ENCODE data around the gene FAM229B. TPM values are rescaled to one million over a fixed set of nuclear protein-coding genes. Genes with fewer than 3 reads are reported as not detected.

The FAM229B gene
- total and polyA plus RNA-seq, 2 of the 4 experiments (the other 2 are of a cell fraction) = 8.6 to 25.6 TPM

Other genes with a start within 250 kb of the FAM229B start
- 36.4 and 41.1 TPM in 2 replicates for gene FYN, start 214.1 kb upstream of the FAM229B start, total RNA-seq (2012; rRNA removed)
- 30.8 and 35.1 TPM in 2 replicates for gene FYN, start 214.1 kb upstream of the FAM229B start, polyA plus RNA-seq (2012; rRNA removed)
- gene CCN6, start 33.5 kb upstream of the FAM229B start, total RNA-seq (2012; rRNA removed) = not detected in 2 replicates
- gene CCN6, start 33.5 kb upstream of the FAM229B start, polyA plus RNA-seq (2012; rRNA removed) = not detected in 2 replicates
- 8.6 and 10.0 TPM in 2 replicates for gene TUBE1, start 109 bp upstream of the FAM229B start, total RNA-seq (2012; rRNA removed)
- gene TUBE1, start 109 bp upstream of the FAM229B start, polyA plus RNA-seq (2012; rRNA removed) = 6.5 and 7.9 TPM in 2 replicates
- gene LAMA4, start 167.0 kb downstream of the FAM229B start, total RNA-seq (2012; rRNA removed) = 29.7 and 35.8 TPM in 2 replicates
- 28.9 and 33.9 TPM in 2 replicates for gene LAMA4, start 167.0 kb downstream of the FAM229B start, polyA plus RNA-seq (2012; rRNA removed)

Data from IMR-90 (cell line).